GM18505 (cell line): ENCODE data around the gene CDH9.

ENCODE experiments used
- ATAC-seq: cut with Tn5 transposase; IDR thresholded peaks from one replicate; pipeline ENCODE4 v1.9.1; 2021; ENCODE audit not compliant: unreplicated experiment
- POLR2A ChIP-seq: IDR thresholded peaks from 4 replicates; pipeline ENCODE4 v1.6.1; 2011; ENCODE audit warnings: borderline replicate concordance; ENCODE audit not compliant: insufficient read depth, insufficient read length; ENCODE audit errors: extremely low read depth

CDH9 gene

DNA sequence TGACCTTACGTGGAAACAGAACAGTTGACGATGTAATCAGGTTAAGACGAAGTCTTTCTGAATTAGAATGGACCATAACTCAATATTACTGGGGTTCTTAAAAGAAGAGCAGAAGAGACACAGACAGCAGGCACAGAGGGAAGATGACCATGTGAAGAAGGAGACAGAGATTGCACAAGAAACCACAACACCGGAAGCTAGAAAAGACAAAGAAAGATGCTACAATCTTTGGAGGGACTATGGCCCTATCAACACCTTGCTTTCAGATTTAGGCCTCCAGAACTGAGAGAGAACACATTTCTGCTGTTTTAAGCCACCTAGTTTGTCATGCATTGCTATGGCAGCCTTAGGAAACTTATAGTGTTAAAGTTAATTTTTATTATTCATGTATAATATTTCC is 27.1 kb downstream of the CDH9 start:
- no peak for TF ChIP-seq POLR2A
- no peak for ATAC-seq

DNA sequence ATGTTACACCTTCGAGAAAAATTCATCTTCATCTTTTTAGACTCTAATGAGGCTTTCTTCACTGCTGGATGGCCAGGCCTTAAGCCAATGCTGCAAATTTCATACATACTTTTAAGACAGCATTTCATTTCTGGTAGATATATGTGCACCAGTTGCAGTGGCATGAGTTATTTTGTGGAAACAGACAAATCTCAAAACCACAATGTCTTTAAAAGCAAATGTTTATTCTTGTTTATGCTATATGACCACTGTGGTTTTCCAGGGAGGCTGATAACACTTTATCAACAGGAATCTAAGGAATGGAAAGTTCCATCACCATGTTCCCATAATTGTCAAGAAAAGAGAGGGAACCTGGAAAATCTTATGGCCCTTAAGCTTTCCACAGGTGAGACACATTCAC is 27.7 kb downstream of the CDH9 start:
- no peak for ATAC-seq

DNA sequence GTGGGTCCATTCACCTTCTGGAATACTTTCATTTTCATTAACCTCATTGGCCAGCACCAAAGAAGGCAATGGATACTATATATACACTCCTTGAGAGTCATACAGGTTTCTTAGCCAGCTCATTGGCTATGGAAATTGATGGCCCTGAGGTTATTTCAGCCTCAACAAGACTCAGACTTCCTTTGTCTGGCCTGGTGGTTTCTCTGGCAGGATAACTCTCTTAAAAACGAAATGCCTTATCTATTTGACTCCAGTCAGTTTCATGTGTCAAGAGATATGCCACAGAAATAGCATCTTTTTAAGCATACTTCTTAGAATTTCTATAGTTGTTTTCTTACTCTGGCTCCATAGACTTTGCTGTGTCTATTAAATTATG is 28.9 kb downstream of the CDH9 start:
- no peak for TF ChIP-seq POLR2A
- ATAC-seq = no peak

More for the DNA sequence above, 27.7 kb downstream of the CDH9 start:
- no peak for TF ChIP-seq POLR2A

DNA sequence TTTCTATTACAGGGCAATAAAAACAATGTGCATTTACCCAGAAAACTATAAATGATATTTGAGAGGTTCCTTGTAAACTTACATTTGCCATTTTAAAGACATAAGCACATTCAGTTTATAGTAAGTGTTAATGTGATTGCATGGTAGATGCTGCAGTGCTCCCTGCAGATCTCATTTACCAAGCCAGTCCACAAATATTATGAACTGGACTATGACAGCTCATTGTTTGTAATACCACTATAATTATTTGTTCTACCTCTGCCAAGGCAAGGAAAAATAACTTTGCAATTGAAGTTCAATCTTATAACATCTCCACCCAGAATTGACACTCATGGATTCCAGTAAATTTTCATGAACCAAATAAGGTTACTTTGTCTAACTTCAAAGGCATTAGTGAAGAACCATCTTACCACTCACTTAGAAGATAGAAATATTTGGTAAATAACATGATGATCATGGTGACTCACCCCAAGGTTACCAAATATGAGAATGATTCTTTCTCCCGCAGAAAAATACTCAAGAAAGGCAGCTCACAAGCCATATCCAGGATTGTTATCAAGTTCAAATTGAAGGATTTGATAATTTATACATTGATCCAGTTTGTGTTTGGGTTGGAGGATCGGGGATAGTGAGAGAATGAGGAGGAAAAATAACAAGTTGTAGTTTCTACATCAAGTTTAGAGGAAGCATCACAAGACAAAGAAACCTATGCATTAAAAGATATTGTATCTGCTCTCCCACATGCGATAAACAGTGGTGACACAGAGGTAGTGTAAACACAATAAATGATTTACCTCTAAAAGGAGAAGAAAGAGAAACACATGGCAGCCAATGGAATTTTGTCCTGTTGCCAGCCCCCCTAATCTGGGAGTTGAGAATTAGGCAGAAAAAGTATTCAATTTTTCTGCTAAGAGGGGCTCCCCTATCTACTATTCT is 29.5 kb downstream of the CDH9 start:
- no peak for ATAC-seq
- no peak for TF ChIP-seq POLR2A

DNA sequence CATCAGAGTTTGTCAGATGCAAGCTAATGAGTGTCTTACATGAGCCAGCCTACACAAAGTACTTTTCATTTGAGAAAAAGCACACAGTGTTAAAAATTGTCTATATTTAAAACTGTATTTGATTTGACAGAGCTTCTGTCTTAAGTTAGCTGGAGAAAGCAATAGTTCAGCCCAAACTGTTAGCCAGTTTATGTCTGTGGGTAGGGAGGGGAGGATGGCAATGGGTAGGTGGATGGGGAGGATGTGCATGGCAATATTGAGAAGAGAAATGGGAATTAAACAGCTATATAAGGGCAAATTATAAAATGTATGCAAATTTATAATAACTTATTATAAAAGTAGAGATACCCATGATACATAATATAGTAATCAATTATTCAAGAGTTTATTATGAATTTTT is 31.3 kb downstream of the CDH9 start:
- no peak for ATAC-seq
- TF ChIP-seq POLR2A = no peak

DNA sequence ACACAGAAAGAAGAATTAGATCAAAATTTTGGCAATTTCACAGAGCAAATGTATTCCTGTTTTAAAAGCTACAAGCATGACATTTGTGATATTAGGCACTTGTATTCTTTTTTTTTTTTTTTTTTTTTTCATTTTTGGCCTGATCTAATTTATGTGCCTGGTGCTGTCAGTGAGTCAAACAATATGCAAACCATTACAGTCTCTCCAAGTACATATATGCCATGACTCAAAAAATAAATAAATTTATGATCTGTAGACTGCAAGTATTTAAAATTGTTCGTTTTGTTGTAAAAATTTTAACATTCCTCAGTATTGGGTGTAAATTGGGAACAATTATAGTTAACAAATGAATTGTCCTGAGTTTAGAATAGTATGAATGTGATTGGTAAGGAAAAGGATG is 51.4 kb downstream of the CDH9 start:
- ATAC-seq = no peak
- no peak for TF ChIP-seq POLR2A

DNA sequence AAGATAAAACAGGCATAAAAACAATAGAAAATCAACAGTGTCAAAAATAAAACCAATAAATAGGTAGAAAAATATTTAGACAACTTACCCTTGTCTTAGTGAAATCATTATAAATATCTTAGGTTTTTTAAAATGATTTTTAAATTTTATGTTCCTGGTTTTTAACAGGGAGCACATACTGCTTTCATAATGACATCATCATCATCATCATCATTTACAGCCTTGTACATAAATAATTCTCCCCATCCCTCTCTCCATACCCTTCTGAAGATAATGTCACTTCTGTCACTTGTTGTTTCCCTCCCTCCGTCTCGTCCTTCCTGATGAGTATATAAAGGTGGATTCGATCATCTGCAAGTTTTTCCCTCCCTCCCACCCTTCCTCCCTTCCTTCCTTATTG is 56.6 kb downstream of the CDH9 start:
- ATAC-seq = no peak
- TF ChIP-seq POLR2A = no peak

DNA sequence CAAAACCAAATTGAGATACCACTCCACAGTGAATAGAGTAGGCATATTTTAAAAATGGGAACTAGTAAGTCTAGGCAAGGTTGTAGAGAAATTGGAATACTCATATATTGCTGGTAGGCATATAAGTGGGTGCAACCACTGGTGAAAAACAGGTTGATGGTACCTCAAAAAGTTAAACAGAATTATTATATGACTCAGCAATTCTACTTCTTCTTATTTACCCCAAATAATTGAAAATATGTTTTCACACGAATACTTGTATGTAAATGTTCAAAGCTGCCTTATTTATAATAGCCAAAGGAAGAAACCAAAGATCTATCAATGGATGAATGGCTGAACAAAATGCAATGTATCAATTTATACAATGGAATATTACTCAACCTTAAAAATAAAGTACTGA is 79.1 kb downstream of the CDH9 start:
- no peak for TF ChIP-seq POLR2A
- no peak for ATAC-seq

DNA sequence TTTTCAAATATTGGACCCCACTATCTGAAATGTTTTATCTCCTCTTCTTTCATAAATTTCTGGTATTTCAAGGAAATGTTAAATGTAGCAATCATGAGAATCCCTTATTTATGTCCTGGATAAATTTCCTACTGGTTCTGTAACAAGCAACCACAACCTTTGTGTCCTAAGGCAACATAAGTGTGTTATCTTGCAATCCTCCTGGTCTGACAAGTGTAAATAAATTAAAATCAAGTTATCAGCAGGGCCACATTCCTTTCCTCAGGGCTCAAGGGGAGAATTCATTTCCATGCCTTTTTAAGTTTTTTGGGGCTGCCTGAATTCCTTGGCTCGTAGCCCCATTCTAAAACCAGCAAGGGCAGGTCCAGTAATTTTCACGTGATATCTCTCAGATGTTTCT is 83.2 kb downstream of the CDH9 start:
- no peak for ATAC-seq
- TF ChIP-seq POLR2A = no peak

DNA sequence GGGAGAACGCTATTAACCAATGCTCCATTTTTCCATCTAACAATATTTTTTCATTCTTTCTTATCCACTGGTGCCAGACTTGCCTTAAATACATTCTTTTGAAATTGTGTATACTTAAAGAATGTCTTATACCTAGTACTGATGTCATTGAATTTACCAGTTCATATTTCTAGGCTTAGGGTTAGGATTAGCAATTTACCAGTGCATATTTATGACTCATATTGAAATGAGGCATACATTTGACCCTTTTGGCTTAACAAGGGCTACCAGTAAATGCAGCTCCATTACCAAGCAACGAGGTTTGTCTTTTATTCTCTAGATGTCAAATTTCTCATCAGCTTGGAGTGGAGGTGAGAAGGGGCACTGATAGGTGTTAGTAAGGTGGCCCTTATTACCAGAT is 89.5 kb downstream of the CDH9 start:
- no peak for ATAC-seq
- no peak for TF ChIP-seq POLR2A

DNA sequence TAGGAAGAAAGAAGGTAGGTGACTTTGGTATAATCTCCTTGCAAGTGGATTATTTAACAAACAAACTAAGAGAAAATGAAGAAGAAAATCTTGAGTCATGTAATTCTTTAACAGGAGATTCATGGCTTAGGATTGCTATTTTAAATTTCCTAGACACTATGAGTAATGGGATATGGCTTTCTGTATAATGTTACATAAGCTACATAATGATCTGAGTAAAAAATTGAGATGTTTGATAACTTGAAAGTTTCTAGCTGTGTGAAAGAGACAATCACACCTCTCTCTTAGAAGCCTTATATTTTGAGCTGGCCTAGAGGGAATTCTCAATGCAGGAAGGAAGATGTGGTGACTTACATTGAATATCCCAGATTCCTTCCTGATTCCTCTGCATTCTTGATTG is 92.5 kb downstream of the CDH9 start:
- no peak for TF ChIP-seq POLR2A
- ATAC-seq = no peak

DNA sequence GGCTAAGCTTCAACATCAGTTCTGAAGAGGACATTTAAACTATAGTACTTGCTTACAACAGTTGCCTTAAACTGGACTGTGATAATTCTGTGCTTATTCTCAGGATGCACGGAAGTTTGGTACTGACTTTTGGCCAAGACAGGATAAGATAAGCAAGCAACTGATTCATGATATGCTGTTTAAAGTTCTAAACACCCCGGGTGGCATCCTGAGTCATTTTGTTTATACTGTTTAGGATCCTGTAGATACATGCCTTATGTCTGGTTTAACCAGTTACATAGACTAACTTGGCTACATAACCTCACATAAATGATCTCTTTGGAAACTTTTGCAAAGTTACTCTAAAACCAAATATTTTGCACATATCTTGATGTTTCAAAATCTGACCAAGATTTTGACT is 95.9 kb downstream of the CDH9 start:
- ATAC-seq = no peak
- no peak for TF ChIP-seq POLR2A

DNA sequence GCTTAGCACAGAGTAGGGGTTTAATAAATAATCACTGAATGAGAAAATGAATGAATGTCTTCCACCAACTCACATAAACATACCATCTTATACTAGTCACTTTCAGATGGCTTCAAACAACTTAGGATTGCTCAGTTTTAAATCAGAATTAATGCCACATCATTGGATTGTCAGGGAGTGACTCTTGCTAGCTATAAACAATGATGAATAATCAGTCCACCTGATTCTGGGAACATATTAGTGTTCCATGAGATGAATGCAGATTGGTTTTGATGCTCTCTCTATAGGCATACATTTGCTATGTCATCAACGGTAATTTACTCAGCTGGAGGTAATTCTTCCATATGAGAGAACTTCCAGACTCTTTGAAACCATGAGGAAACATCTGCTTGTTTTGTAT is 97.4 kb downstream of the CDH9 start:
- no peak for TF ChIP-seq POLR2A
- no peak for ATAC-seq

DNA sequence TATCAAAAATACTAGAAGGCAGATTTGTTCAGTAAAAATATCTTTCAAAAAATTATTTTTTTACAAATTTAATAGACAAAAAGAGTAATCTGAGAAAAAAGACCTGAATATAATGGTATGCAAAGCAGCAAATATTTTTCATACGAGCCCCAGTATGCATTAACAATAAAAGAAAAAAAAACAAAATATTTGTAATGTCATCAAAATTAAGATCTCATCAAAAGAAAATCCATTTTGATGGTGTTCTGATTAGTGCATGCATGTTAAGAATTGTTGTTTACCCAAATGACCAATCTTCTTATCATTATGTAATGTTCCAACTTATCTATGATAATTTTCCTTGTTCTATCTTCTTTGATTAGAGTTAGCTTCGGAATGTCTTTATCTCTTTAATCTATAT is 106.1 kb downstream of the CDH9 start:
- no peak for TF ChIP-seq POLR2A
- no peak for ATAC-seq

DNA sequence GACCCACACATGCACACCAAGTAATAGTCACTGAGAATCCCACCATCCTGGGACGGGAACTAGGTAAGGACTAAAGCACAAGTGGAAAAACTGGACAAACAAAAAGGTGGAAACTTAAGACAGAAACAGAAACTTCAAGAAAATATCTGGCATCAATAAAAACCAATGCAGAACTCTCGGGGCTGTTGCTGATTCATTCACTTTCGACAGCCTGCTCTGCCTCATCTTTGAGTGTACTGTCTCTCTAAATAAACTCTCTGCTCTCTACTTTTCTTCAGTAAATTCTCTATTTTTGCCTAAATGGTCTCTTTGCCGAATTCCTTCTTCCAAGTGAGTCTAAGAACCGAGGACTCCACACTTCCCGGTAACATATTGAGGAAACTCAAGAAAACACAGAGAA is 116.9 kb downstream of the CDH9 start:
- TF ChIP-seq POLR2A = no peak
- no peak for ATAC-seq

DNA sequence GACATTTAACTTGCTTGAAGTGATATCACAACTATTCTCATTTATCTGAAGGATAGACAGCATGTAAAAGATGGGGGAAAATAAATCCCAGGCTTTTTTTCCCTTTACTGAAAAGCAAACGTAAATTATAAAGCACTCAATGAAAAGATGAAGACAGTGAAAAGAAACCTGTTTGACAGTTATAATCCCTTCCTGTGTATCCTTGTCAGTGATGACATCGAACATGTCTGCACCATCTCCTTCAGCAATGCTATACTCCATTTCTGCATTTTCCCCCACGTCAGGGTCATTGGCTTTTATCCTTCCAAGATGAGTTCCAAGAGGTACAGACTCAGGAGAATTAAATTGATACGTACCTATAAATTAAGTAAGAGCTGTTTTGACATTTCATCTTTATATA is 134.9 kb downstream of the CDH9 start:
- ATAC-seq = no peak
- TF ChIP-seq POLR2A = no peak
